Choroid plexus epithelial cell (primary cell): Measurements from ENCODE around the gene TBCEL.
"Not testable (repeated sequence)": the region's sequence is repeated elsewhere in the genome, so short reads cannot be mapped to it uniquely, and the experiment has no call there.

Source experiments
- DNase-seq: peaks from one replicate; pipeline ENCODE4 v3.0.0-alpha.2; 2010; ENCODE audit warnings: low read depth
- H3K4me3 ChIP-seq: 2 replicates; pipeline ENCODE4 v1.5.1; 2011; ENCODE audit warnings: low read depth, mild to moderate bottlenecking, control low read depth, low read length, moderate library complexity
- CTCF ChIP-seq: conservative IDR thresholded peaks from 2 replicates; pipeline ENCODE4 v1.5.1; 2011; ENCODE audit warnings: low read depth, mild to moderate bottlenecking, control low read depth, inconsistent platforms, low read length, moderate library complexity

TBCEL gene

GRCh38 chr11:121004206-121004840 is 19.6 kb upstream of the TBCEL start:
- no peak overlapping the region for H3K4me3 ChIP-seq
- no peak for DNase-seq
- TF ChIP-seq CTCF = no peak

- TF ChIP-seq CTCF = no peak
- DNase-seq = no peak
- H3K4me3 ChIP-seq = no peak overlapping the region
Observed at GRCh38 chr11:121006922-121007321, 17.0 kb upstream of the TBCEL start.

- H3K4me3 ChIP-seq = no peak overlapping the region
- DNase-seq = no peak
- no peak for TF ChIP-seq CTCF
Observed at GRCh38 chr11:121008551-121008950, 15.4 kb upstream of the TBCEL start.

- DNase-seq = no peak
- H3K4me3 ChIP-seq = no peak overlapping the region
- no peak for TF ChIP-seq CTCF
Observed at GRCh38 chr11:121012091-121012490, 11.8 kb upstream of the TBCEL start.

GRCh38 chr11:121018746-121019145 is 5.2 kb upstream of the TBCEL start:
- DNase-seq = no peak
- H3K4me3 ChIP-seq = no peak overlapping the region
- TF ChIP-seq CTCF = no peak

- not testable (repeated sequence) for DNase-seq, H3K4me3 ChIP-seq
Observed at GRCh38 chr11:121021718-121022117, 2.2 kb upstream of the TBCEL start.

GRCh38 chr11:121024989-121025388 is 1.1 kb downstream of the TBCEL start:
- TF ChIP-seq CTCF = no peak
- DNase-seq = peak; percentile 36
- H3K4me3 ChIP-seq = peak overlapping the region; percentile 74
